ENCODE measurements around the gene PCOLCE2. TPM values are rescaled to one million over a fixed set of nuclear protein-coding genes. Genes with fewer than 3 reads are reported as not detected.

PCOLCE2 gene
- total and polyA plus RNA-seq, 4 donors: 9.1 to 17.2 (median 13.3) TPM

GRCh38 chr3:142837526-142837925 lies 51.4 kb downstream of the PCOLCE2 start:
- H3K27ac ChIP-seq (ENCODE audit: low read depth in 1 of 2, low read length in 2 of 2): no peak overlapping the region
- peaks cover 0 to 6% (median 3%) of the 10 kb centered on the region in 4 donors for H3K4me1 ChIP-seq (ENCODE audit: control insufficient read depth in 4 of 4, insufficient read depth in 4 of 4, low read length in 3 of 4)

More at GRCh38 chr3:142837526-142837925, 51.4 kb downstream of the PCOLCE2 start:
- no peaks in the 10 kb centered on the region for H3K9me3 ChIP-seq (ENCODE audit: control insufficient read depth in 4 of 4, low read length in 3 of 4)
- H3K36me3 ChIP-seq (ENCODE audit: control insufficient read depth in 4 of 4, insufficient read depth in 3 of 4, low read depth in 1 of 4, low read length in 3 of 4): no peaks in the 10 kb centered on the region
- TF ChIP-seq HNF4A (conservative IDR thresholded peaks at IDR 0.05): no peak
- no peak for TF ChIP-seq SP1 (IDR thresholded peaks at IDR 0.05)
- no peak for TF ChIP-seq RAD21 (IDR thresholded peaks at IDR 0.05)
- TF ChIP-seq RXRA (IDR thresholded peaks at IDR 0.05): no peak
- TF ChIP-seq CTCF (IDR thresholded peaks at IDR 0.05; ENCODE audit: low read depth, low read length, missing input control): no peak
- no peak for TF ChIP-seq TAF1 (conservative IDR thresholded peaks at IDR 0.05)
- TF ChIP-seq MAX (IDR thresholded peaks at IDR 0.05): no peak
- no peak for TF ChIP-seq REST (IDR thresholded peaks at IDR 0.05)
- no peak for TF ChIP-seq EGR1 (IDR thresholded peaks at IDR 0.05; ENCODE audit: low read depth in 2 of 2)
- no peak for TF ChIP-seq FOXA1 (IDR thresholded peaks at IDR 0.05)
- no peak for TF ChIP-seq NR2F2 (IDR thresholded peaks at IDR 0.05)
- TF ChIP-seq ATF3 (IDR thresholded peaks at IDR 0.05): no peak
- TF ChIP-seq GABPA (IDR thresholded peaks at IDR 0.05 in 1 of 2, conservative IDR thresholded peaks at IDR 0.05 in 1 of 2): no peak
- TF ChIP-seq JUND (IDR thresholded peaks at IDR 0.05): no peak
- TF ChIP-seq YY1 (IDR thresholded peaks at IDR 0.05): no peak
- no peak for TF ChIP-seq HNF4G (IDR thresholded peaks at IDR 0.05)
- no peak for TF ChIP-seq ZBTB33 (IDR thresholded peaks at IDR 0.05)
- no peak for TF ChIP-seq FOXA2 (IDR thresholded peaks at IDR 0.05)
- H3K4me3 ChIP-seq (ENCODE audit: low read depth in 1 of 3, low read length in 3 of 3): no peak overlapping the region
- H3K27me3 ChIP-seq (ENCODE audit: control insufficient read depth in 4 of 4, insufficient read depth in 4 of 4, low read length in 3 of 4): no peaks in the 10 kb centered on the region
- no peak for DNase-seq (ENCODE audit: low spot score)
- no peak overlapping the region for H3K9ac ChIP-seq (ENCODE audit: low read depth in 1 of 2, low read length in 2 of 2)
- WGBS: 94% methylated on average over 1 of the region's 1 CpG
